ENCODE data around the gene MRGPRG. TPM values are rescaled to one million over a fixed set of nuclear protein-coding genes. Genes with fewer than 3 reads are reported as not detected.

MRGPRG gene
- total and polyA plus RNA-seq, 3 experiments from 2014 or later, result not detected

DNA sequence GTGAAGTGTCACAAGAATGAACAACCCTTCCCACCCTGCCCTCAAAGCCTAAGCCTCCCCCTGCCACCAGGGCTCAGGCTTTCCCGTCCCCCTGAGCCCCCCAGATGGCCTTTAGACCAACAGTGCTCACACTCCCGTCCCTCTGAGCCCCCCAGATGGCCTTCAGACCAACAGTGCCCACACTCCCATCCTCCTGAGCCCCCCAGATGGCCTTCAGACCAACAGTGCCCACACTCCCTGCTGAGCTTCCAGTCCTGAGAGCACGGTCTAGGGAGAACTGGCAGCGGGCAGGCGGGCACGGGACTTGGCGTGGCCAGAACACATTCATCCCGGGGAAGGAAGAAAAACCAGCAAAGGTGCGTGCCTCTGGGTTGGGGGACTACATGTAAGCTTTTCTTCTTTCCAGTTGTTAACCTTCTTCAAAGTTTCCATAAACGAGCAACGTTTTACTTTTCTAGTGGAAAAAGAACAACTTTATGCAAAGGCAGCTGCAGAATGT, 2.5 kb downstream of the MRGPRG start:
- H3K4me1 Mint-ChIP-seq, result peaks cover 0 to 5% (median 3%) of the 10 kb centered on the region in 3 donors
- Histone ChIP-seq H3K9me3 (ENCODE audit: low read length) (no peaks in the 10 kb centered on the region), H3K27ac (ENCODE audit: low read depth, low read length) (no peak overlapping the region), H3K36me3 (ENCODE audit: insufficient read depth, low read length) (no peaks in the 10 kb centered on the region), H3K4me3 (ENCODE audit: low read length) (no peak overlapping the region), H3K27me3 (ENCODE audit: insufficient read depth, low read length, poor library complexity, severe bottlenecking) (no peaks in the 10 kb centered on the region), H3K4me1 (ENCODE audit: insufficient read depth, low read length) (no peaks in the 10 kb centered on the region)
- H3K4me3 Mint-ChIP-seq, result no peak overlapping the region
- H3K27ac Mint-ChIP-seq, result no peak overlapping the region
- ChIA-PET CTCF (no interaction called here), POLR2A (no interaction called here)
- peaks cover 0 to 7% (median 0%) of the 10 kb centered on the region in 3 donors for H3K36me3 Mint-ChIP-seq
- H3K9me3 Mint-ChIP-seq, result peaks cover 2 to 9% (median 7%) of the 10 kb centered on the region in 5 donors
- peak in 1 of 5 donors; percentile 37 for DNase-seq
- peaks cover 16 to 42% of the 10 kb centered on the region in 2 donors for H3K27me3 Mint-ChIP-seq

DNA sequence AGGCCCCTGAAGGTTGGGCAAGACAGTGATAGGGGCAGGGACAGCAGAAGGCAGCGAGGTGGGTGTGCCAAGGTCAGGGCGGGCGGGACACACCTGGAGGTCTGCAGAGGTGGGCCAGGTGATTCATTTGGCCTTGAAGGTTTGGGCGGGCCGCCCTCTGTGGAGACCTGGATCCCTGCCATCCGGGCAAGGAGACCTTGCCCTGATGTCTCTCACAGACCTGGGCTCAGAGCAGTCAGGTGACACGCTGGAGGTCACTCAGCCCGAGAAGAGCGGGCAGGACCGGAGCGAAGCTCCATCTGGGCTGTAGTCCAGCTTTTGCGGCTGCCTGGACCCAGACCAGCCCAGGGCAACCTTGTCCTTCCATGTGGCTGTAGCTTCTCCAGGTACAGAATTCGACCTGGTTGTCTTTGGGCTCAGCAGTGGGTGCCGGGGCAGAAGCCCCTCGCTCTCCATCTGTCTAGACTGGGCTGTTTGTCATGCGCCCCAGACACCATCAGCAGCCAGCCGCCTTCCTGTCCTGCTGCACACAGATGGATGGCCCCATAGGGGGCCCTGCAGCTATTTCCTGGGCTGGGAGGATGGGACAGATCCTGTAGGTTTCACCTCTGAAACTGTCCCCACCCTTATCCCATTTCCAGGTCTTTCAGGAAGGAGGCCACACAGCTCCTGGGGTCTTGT, 3.1 kb downstream of the MRGPRG start:
- ChIA-PET CTCF (no interaction called here), POLR2A (no interaction called here)
- peak in 1 of 5 donors; percentile 46 for DNase-seq
- H3K36me3 ChIP-seq (ENCODE audit: insufficient read depth, low read length), result no peaks in the 10 kb centered on the region
- no peaks in the 10 kb centered on the region for H3K4me1 ChIP-seq (ENCODE audit: insufficient read depth, low read length)
- Mint-ChIP-seq H3K9me3 (peaks cover 2 to 14% (median 7%) of the 10 kb centered on the region in 5 donors), H3K27ac (no peak overlapping the region), H3K4me3 (no peak overlapping the region), H3K36me3 (peaks cover 0 to 11% (median 0%) of the 10 kb centered on the region in 3 donors), H3K27me3 (peaks cover 16 to 42% of the 10 kb centered on the region in 2 donors), H3K4me1 (peaks cover 0 to 5% (median 3%) of the 10 kb centered on the region in 3 donors)
- H3K27me3 ChIP-seq (ENCODE audit: insufficient read depth, low read length, poor library complexity, severe bottlenecking), result no peaks in the 10 kb centered on the region
- H3K27ac ChIP-seq (ENCODE audit: low read depth, low read length), result no peak overlapping the region
- H3K9me3 ChIP-seq (ENCODE audit: low read length), result no peaks in the 10 kb centered on the region
- no peak overlapping the region for H3K4me3 ChIP-seq (ENCODE audit: low read length)

DNA sequence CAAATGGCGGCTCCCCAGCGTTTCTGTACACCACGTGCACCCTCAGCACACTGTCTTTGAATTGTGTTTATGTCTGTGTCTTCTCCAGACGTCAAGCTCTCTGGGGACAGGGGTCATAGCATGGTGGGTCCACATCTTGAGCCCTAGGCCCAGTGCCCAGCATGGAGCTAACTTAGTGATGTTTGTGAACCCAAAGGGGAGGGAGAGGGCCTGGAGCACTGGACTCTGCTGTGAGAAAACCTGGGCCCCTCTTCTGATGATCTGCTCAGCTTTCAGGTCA, 4.3 kb downstream of the MRGPRG start:
- Histone ChIP-seq H3K4me3 (ENCODE audit: low read length) (no peak overlapping the region), H3K4me1 (ENCODE audit: insufficient read depth, low read length) (no peaks in the 10 kb centered on the region), H3K9me3 (ENCODE audit: low read length) (no peaks in the 10 kb centered on the region), H3K27ac (ENCODE audit: low read depth, low read length) (no peak overlapping the region), H3K36me3 (ENCODE audit: insufficient read depth, low read length) (no peaks in the 10 kb centered on the region), H3K27me3 (ENCODE audit: insufficient read depth, low read length, poor library complexity, severe bottlenecking) (no peaks in the 10 kb centered on the region)
- peaks cover 0 to 11% (median 0%) of the 10 kb centered on the region in 3 donors for H3K36me3 Mint-ChIP-seq
- no peak overlapping the region for H3K4me3 Mint-ChIP-seq
- no peak overlapping the region for H3K27ac Mint-ChIP-seq
- peaks cover 0 to 5% (median 3%) of the 10 kb centered on the region in 3 donors for H3K4me1 Mint-ChIP-seq
- peaks cover 13 to 40% of the 10 kb centered on the region in 2 donors for H3K27me3 Mint-ChIP-seq
- ChIA-PET POLR2A (no interaction called here), CTCF (no interaction called here)
- no peak for DNase-seq
- H3K9me3 Mint-ChIP-seq, result peaks cover 2 to 14% (median 7%) of the 10 kb centered on the region in 5 donors

DNA sequence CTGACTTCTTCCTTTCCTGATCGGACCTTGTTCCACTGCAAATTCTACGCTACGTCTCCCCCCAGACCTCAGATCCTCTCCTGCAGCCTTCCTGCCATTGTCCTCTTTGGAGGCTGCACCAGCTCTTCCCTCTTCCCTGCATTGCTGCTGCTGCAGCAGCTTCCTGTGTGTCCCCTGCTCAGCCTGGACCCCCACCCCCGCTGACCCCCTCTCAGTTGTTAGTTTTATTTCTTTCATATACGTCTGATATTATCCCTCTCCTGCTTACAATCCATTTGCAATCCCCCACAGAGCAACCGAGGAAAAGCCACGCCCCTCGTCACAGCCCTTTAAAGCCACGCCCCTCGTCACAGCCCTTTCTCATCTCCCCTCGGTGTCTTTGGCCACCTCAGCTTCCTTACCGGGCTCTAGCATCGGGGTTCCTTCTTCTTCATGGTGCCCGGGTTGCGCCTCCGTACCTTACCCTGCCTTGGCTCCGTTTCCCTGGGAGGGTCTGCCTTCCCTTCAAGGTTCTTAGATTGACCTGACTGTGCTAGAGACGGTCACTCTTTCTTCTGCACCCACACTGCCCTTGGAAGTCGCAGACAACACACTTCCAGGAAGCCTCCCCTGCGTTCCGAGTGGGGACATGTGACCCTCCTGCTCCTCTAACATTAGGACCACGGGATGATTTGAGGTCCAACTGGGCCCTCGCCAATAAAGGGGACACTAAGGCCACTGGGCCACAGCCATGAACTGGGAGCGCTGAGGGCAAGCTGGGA, 4.8 kb downstream of the MRGPRG start:
- peaks cover 0 to 11% (median 0%) of the 10 kb centered on the region in 3 donors for H3K36me3 Mint-ChIP-seq
- H3K4me1 ChIP-seq (ENCODE audit: insufficient read depth, low read length), result no peaks in the 10 kb centered on the region
- DNase-seq, result peak in 1 of 5 donors; percentile 24
- peaks cover 0 to 5% (median 3%) of the 10 kb centered on the region in 3 donors for H3K4me1 Mint-ChIP-seq
- H3K4me3 Mint-ChIP-seq, result no peak overlapping the region
- CTCF ChIA-PET, result no interaction called here
- H3K36me3 ChIP-seq (ENCODE audit: insufficient read depth, low read length), result no peaks in the 10 kb centered on the region
- H3K9me3 ChIP-seq (ENCODE audit: low read length), result no peaks in the 10 kb centered on the region
- no peak overlapping the region for H3K4me3 ChIP-seq (ENCODE audit: low read length)
- H3K9me3 Mint-ChIP-seq, result peaks cover 2 to 14% (median 7%) of the 10 kb centered on the region in 5 donors
- no peak overlapping the region for H3K27ac ChIP-seq (ENCODE audit: low read depth, low read length)
- peaks cover 13 to 44% of the 10 kb centered on the region in 2 donors for H3K27me3 Mint-ChIP-seq
- POLR2A ChIA-PET, result no interaction called here
- no peak overlapping the region for H3K27ac Mint-ChIP-seq
- H3K27me3 ChIP-seq (ENCODE audit: insufficient read depth, low read length, poor library complexity, severe bottlenecking), result no peaks in the 10 kb centered on the region

DNA sequence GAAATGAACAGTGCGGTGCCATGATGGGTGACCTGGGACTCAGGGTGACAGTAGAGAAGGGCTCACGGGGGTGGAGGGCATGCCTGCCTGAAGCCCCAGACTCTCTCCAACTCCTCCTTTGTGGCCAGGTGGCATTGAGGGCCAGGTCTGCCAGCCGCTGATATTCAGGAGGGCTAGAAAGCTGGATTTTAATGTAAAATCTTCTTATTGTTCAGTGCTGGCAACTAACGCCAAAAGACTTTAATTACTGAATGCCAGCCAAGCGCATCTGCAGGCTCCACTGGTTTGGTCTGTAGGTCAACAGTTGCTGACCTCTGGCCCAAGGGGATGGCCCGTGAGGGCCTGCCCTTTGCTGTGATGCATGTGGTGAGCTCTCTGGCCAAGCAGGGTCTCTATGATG, 10.3 kb downstream of the MRGPRG start:
- no peak for DNase-seq
- no peak overlapping the region for H3K27ac ChIP-seq (ENCODE audit: low read depth, low read length)
- CTCF ChIA-PET, result no interaction called here

DNA sequence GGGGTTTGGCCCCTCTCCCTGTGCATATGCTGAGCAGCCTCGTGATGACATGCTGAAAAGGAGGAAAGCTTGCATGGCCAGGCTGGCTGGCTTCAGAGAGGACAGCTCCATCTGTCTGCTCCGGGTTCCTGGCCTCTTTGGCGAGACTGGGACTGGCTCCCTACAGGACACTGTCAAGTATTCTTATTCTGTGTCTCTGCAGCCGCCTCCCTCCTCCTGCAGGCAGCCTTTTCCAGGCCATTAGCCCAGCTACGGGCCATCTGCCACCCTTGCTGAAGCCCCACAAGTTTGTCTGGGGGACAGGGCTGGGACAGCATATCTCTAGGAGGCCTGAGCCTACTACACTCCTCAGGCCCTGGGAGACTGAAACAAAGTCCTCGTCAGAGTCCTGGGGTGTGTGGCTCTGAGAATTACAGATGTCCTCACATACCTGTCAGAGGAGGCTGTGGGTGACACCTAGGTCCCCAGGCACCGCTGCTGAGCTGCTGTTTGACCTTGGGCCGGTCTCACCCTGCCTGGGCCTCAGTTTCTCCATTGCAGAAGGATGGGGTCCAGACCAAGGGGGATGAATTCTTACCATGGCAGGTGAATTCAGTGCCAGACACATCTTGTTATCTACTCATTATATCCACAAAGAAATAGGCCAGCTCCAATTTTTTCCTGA, 11.0 kb downstream of the MRGPRG start:
- ChIA-PET POLR2A (no interaction called here), CTCF (no interaction called here)
- H3K9me3 Mint-ChIP-seq, result peaks cover 2 to 14% (median 7%) of the 10 kb centered on the region in 5 donors
- Histone ChIP-seq H3K4me3 (ENCODE audit: low read length) (no peak overlapping the region), H3K9me3 (ENCODE audit: low read length) (no peaks in the 10 kb centered on the region), H3K4me1 (ENCODE audit: insufficient read depth, low read length) (no peaks in the 10 kb centered on the region), H3K27ac (ENCODE audit: low read depth, low read length) (no peak overlapping the region), H3K36me3 (ENCODE audit: insufficient read depth, low read length) (no peaks in the 10 kb centered on the region), H3K27me3 (ENCODE audit: insufficient read depth, low read length, poor library complexity, severe bottlenecking) (no peaks in the 10 kb centered on the region)
- H3K4me3 Mint-ChIP-seq, result no peak overlapping the region
- no peak overlapping the region for H3K27ac Mint-ChIP-seq
- peaks cover 4 to 17% of the 10 kb centered on the region in 2 donors for H3K27me3 Mint-ChIP-seq
- peak in 1 of 5 donors; percentile 38 for DNase-seq
- peaks cover 0 to 11% (median 0%) of the 10 kb centered on the region in 3 donors for H3K36me3 Mint-ChIP-seq
- peaks cover 0 to 4% (median 0%) of the 10 kb centered on the region in 3 donors for H3K4me1 Mint-ChIP-seq

More for the DNA sequence above, 10.3 kb downstream of the MRGPRG start:
- H3K27me3 ChIP-seq (ENCODE audit: insufficient read depth, low read length, poor library complexity, severe bottlenecking), result no peaks in the 10 kb centered on the region
- H3K36me3 ChIP-seq (ENCODE audit: insufficient read depth, low read length), result no peaks in the 10 kb centered on the region
- H3K9me3 Mint-ChIP-seq, result peaks cover 2 to 14% (median 7%) of the 10 kb centered on the region in 5 donors
- no peaks in the 10 kb centered on the region for H3K4me1 ChIP-seq (ENCODE audit: insufficient read depth, low read length)
- peaks cover 0 to 11% (median 0%) of the 10 kb centered on the region in 3 donors for H3K36me3 Mint-ChIP-seq
- H3K27ac Mint-ChIP-seq, result no peak overlapping the region
- H3K4me1 Mint-ChIP-seq, result peaks cover 0 to 4% (median 0%) of the 10 kb centered on the region in 3 donors
- H3K9me3 ChIP-seq (ENCODE audit: low read length), result no peaks in the 10 kb centered on the region
- peaks cover 4 to 20% of the 10 kb centered on the region in 2 donors for H3K27me3 Mint-ChIP-seq
- no peak overlapping the region for H3K4me3 Mint-ChIP-seq
- POLR2A ChIA-PET, result no interaction called here
- H3K4me3 ChIP-seq (ENCODE audit: low read length), result no peak overlapping the region

DNA sequence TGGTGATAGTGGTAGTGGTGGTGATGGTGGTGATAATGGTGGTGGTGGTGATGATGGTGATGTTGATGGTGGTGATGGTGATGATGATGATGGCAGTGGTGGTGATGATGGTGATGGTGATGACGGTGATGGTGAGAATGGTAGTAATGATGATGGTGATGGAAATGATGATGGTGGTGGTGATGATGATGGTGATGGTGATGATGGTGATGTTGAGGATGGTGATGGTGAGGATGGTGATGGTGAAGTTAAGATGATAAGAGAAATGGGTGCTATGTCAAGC, 11.8 kb downstream of the MRGPRG start:
- Histone ChIP-seq H3K4me3 (ENCODE audit: low read length) (no peak overlapping the region), H3K4me1 (ENCODE audit: insufficient read depth, low read length) (no peaks in the 10 kb centered on the region), H3K36me3 (ENCODE audit: insufficient read depth, low read length) (no peaks in the 10 kb centered on the region), H3K27ac (ENCODE audit: low read depth, low read length) (no peak overlapping the region), H3K27me3 (ENCODE audit: insufficient read depth, low read length, poor library complexity, severe bottlenecking) (no peaks in the 10 kb centered on the region), H3K9me3 (ENCODE audit: low read length) (no peaks in the 10 kb centered on the region)
- no peak for DNase-seq
- peaks cover 2 to 13% (median 6%) of the 10 kb centered on the region in 5 donors for H3K9me3 Mint-ChIP-seq
- CTCF ChIA-PET, result no interaction called here
- H3K4me3 Mint-ChIP-seq, result no peak overlapping the region
- peaks cover 0 to 11% (median 0%) of the 10 kb centered on the region in 3 donors for H3K36me3 Mint-ChIP-seq
- POLR2A ChIA-PET, result no interaction called here
- H3K27me3 Mint-ChIP-seq, result peaks cover 8 to 19% of the 10 kb centered on the region in 2 donors
- peaks cover 0 to 6% (median 0%) of the 10 kb centered on the region in 3 donors for H3K4me1 Mint-ChIP-seq
- no peak overlapping the region for H3K27ac Mint-ChIP-seq

All from CD8-positive, alpha-beta memory T cell (primary cell).